Parathyroid adenoma (tissue), 2 donors: ENCODE results near the gene SLC25A26.

Source experiments
- H2AFZ ChIP-seq: fragments of 300-600 bp; sonication (generic); one replicate; pipeline ENCODE4 v1.7.0; 2017; ENCODE audit warnings: antibody characterized with exemption, mild to moderate bottlenecking
- H3K27ac ChIP-seq: fragments of 300-600 bp; sonication (generic); one replicate; pipeline ENCODE4 v1.7.0; 2017
- H3K27me3 ChIP-seq: fragments of 300-600 bp; sonication (generic); one replicate; pipeline ENCODE4 v1.7.0; 2017; ENCODE audit warnings: low read length; ENCODE audit not compliant: control insufficient read depth, insufficient read depth
- H3K36me3 ChIP-seq: fragments of 300-600 bp; sonication (generic); one replicate; pipeline ENCODE4 v1.7.0; 2017; ENCODE audit warnings: low read length; ENCODE audit not compliant: control insufficient read depth, insufficient read depth
- H3K4me1 ChIP-seq: fragments of 300-600 bp; sonication (generic); one replicate; pipeline ENCODE4 v1.7.0; 2017; ENCODE audit warnings: control low read depth
- H3K4me2 ChIP-seq: fragments of 300-600 bp; sonication (generic); one replicate; pipeline ENCODE4 v1.7.0; 2017; ENCODE audit warnings: low read length
- H3K4me3 ChIP-seq: fragments of 300-600 bp; sonication (generic); one replicate; pipeline ENCODE4 v1.7.0; 2017; ENCODE audit warnings: low read depth, low read length
- H3K79me2 ChIP-seq: fragments of 300-600 bp; sonication (generic); one replicate; pipeline ENCODE4 v1.7.0; 2017; ENCODE audit warnings: control low read depth
- H3K9ac ChIP-seq: fragments of 300-600 bp; sonication (generic); one replicate; pipeline ENCODE4 v1.7.0; 2017; ENCODE audit warnings: mild to moderate bottlenecking
- H3K9me3 ChIP-seq: fragments of 300-600 bp; sonication (generic); one replicate; pipeline ENCODE4 v1.7.0; 2017; ENCODE audit warnings: low read length; ENCODE audit not compliant: control insufficient read depth
- TF ChIP-seq, protein P1 (sequence below): fragments of 300-600 bp; sonication (generic); IDR thresholded peaks from one replicate; pipeline ENCODE4 v1.7.0; 2017; ENCODE audit warnings: antibody characterized with exemption, mild to moderate bottlenecking
- donor health status: primary hyperparathyroidism.

Gene SLC25A26

DNA sequence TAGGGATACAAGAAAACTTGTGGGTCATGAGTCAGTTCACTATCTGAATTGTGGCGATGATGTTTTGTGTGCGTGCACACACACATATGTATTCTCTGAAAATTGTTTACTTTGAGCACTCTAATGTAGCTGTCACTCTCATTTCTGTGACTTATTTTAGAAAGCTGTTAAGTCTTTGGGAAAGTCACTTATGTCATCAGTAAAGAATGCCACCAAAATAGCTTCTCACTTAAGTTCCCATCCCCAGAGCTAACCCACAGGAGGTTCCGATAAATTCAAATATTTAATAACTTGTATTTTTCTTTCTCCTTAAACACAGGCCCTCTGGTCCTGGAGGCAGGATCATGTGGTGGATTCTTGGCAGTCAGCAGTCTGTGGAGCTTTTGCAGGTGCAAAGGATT, 141.7 kb downstream of the SLC25A26 start:
- TF ChIP-seq, protein P1, sequence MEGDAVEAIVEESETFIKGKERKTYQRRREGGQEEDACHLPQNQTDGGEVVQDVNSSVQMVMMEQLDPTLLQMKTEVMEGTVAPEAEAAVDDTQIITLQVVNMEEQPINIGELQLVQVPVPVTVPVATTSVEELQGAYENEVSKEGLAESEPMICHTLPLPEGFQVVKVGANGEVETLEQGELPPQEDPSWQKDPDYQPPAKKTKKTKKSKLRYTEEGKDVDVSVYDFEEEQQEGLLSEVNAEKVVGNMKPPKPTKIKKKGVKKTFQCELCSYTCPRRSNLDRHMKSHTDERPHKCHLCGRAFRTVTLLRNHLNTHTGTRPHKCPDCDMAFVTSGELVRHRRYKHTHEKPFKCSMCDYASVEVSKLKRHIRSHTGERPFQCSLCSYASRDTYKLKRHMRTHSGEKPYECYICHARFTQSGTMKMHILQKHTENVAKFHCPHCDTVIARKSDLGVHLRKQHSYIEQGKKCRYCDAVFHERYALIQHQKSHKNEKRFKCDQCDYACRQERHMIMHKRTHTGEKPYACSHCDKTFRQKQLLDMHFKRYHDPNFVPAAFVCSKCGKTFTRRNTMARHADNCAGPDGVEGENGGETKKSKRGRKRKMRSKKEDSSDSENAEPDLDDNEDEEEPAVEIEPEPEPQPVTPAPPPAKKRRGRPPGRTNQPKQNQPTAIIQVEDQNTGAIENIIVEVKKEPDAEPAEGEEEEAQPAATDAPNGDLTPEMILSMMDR: no peak
- Histone ChIP-seq H3K27me3 (no peaks in the 10 kb centered on the region), H3K4me1 (peaks cover 2% of the 10 kb centered on the region), H3K9me3 (no peaks in the 10 kb centered on the region), H3K9ac (no peak overlapping the region), H3K79me2 (no peaks in the 10 kb centered on the region), H3K27ac (no peak overlapping the region), H3K4me2 (no peak overlapping the region), H3K36me3 (no peaks in the 10 kb centered on the region), H3K4me3 (no peak overlapping the region), H2AFZ (no peak overlapping the region)

DNA sequence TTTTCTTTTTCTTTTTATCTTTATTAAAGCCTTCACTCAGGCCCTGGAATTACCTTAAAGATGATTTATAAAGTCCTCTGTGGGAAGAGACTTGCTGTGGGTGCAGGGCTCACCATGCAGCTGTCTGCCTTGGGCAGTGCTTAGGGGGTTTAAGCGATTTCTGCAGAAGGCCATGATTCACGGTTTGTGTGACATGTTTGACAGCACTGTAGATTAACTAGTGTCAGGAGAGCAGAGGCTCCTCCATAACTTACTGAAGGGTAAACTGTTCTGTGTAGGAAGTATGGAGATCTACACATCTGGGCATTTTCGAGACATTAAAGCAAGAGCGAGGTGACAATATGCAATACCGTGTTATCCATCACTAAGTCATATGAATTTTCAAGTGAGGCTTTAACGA, 142.3 kb downstream of the SLC25A26 start:
- Histone ChIP-seq H3K36me3 (no peaks in the 10 kb centered on the region), H3K4me3 (no peak overlapping the region), H3K4me2 (no peak overlapping the region), H3K9me3 (no peaks in the 10 kb centered on the region), H3K79me2 (no peaks in the 10 kb centered on the region), H3K4me1 (peaks cover 2% of the 10 kb centered on the region), H2AFZ (no peak overlapping the region), H3K9ac (no peak overlapping the region), H3K27ac (no peak overlapping the region), H3K27me3 (no peaks in the 10 kb centered on the region)
- TF ChIP-seq, protein P1: no peak

DNA sequence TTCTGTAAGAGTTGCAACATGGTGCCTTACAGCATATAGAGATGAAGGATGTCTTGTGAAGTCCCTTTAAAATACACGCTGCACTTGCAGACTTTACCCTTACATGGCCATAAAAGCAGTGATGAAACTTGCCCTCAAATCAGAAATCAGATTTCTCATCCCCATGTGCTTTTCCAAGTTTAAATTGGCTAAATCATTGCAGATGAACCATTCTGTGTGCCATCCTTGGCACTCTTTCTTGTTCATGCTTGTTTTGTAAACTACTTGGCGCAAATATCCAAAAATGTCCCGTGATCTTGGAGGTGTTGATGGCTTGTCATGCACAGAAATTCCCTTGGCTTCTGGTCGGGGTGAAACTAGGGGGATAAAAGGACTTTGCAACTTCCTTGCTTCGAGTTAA, 144.3 kb downstream of the SLC25A26 start:
- TF ChIP-seq, protein P1: no peak
- no peak overlapping the region for H3K27ac ChIP-seq
- H3K36me3 ChIP-seq: no peaks in the 10 kb centered on the region
- no peak overlapping the region for H3K4me3 ChIP-seq
- H3K4me1 ChIP-seq: peaks cover 2% of the 10 kb centered on the region
- no peaks in the 10 kb centered on the region for H3K79me2 ChIP-seq
- H3K27me3 ChIP-seq: no peaks in the 10 kb centered on the region
- no peaks in the 10 kb centered on the region for H3K9me3 ChIP-seq
- no peak overlapping the region for H2AFZ ChIP-seq
- H3K9ac ChIP-seq: no peak overlapping the region
- H3K4me2 ChIP-seq: no peak overlapping the region

DNA sequence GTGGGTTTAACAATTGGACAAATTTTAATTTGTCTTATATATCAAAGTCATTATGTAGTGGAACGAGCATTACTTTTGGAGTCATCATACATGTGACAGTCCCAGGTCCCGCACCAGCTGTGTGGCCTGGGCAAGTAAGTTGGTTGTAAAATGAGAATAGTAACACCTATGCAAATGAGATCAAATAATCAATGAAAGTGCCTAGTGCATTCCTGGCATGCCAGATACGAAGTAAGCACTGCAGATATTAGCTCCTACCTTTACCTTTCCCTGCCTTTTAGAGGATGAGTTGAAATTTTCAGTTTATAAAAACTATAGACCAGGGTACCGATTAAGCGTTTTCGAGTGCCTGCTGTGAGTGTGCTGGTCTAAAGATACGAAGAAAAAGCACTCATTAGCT, 145.9 kb downstream of the SLC25A26 start:
- Histone ChIP-seq H3K4me2 (no peak overlapping the region), H2AFZ (no peak overlapping the region), H3K27me3 (no peaks in the 10 kb centered on the region), H3K9ac (no peak overlapping the region), H3K4me1 (peaks cover 2% of the 10 kb centered on the region), H3K79me2 (no peaks in the 10 kb centered on the region), H3K27ac (no peak overlapping the region), H3K4me3 (no peak overlapping the region), H3K9me3 (no peaks in the 10 kb centered on the region), H3K36me3 (no peaks in the 10 kb centered on the region)
- TF ChIP-seq, protein P1: no peak

DNA sequence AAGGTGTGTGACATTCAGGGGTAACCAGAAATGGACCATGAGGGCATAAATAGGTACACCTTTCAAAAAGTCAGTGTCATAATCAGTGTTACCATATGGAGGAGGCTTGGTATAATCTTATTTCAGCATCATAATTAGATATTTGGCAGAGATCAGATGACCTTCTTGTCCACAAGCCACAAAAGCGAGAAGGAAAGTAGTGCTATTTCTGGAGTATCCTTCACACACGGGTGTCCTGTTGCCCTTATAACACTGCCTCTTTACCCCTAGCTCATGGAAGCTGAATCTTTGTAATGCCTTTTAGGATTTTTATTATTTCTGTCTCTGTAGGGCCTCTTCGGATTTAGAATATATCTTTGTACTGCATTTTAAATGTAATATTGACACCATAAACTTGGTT, 147.2 kb downstream of the SLC25A26 start:
- Histone ChIP-seq H3K79me2 (no peaks in the 10 kb centered on the region), H3K27me3 (no peaks in the 10 kb centered on the region), H3K9ac (no peak overlapping the region), H3K36me3 (no peaks in the 10 kb centered on the region), H2AFZ (no peak overlapping the region), H3K4me3 (no peak overlapping the region), H3K4me2 (no peak overlapping the region), H3K4me1 (peaks cover 2% of the 10 kb centered on the region), H3K9me3 (no peaks in the 10 kb centered on the region), H3K27ac (no peak overlapping the region)
- TF ChIP-seq, protein P1: no peak
